NCI-H2227 (cell line): ENCODE results near the gene BICRAL.
"Not testable (repeated sequence)": the region's sequence is repeated elsewhere in the genome, so short reads cannot be mapped to it uniquely, and the experiment has no call there.

Experiments
- DNase-seq: peaks from one replicate; lab custom pipeline; 2025; ENCODE audit not compliant: unreplicated experiment; lab: John Stamatoyannopoulos, UW

Gene BICRAL

DNA sequence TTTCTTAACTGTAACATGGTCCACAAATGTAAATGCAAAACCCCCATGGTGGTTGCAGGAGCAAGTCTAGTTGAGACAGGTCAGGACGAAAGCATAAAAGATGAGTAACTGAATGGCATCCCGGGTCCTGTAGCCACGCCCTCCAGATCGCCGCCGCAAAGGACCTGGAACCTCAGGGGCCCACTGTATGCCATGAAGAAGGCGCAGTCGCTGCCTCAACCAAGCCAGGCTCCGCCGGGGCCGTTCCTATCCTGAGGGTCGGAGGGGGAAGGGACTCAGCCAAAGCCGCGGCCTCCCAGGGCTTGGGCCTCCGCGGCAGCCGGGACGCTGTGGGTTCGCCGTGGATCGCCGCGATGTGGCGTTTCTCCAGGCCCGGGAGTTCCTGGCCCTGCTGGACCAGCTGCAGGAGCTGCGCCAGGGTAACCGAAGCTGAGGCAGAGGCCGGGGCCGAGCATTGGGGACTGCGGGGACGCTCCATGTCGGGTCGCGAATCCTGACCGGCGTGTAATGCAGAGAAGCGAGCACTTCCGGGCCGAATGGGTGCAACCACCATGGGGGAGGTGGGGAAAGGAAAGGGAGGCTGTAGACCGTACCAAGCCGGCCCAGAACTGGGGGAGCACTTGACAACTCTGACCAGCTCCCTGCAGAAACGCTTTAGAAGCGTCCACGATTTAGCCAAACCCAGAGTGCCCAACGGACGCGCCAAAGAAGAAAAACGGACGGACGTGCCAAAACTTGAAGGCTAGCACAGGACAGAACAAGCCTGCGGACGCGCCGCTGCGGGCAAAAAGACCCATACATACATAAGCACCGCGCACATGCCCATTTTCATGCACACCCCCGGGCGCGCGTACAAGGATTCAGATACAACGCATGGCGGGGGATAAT lies 108.7 kb downstream of the BICRAL start:
- DNase-seq: peak; percentile 93

- no peak for DNase-seq
Observed at GRCh38 chr6:42891199-42891722, 109.4 kb downstream of the BICRAL start.

DNA sequence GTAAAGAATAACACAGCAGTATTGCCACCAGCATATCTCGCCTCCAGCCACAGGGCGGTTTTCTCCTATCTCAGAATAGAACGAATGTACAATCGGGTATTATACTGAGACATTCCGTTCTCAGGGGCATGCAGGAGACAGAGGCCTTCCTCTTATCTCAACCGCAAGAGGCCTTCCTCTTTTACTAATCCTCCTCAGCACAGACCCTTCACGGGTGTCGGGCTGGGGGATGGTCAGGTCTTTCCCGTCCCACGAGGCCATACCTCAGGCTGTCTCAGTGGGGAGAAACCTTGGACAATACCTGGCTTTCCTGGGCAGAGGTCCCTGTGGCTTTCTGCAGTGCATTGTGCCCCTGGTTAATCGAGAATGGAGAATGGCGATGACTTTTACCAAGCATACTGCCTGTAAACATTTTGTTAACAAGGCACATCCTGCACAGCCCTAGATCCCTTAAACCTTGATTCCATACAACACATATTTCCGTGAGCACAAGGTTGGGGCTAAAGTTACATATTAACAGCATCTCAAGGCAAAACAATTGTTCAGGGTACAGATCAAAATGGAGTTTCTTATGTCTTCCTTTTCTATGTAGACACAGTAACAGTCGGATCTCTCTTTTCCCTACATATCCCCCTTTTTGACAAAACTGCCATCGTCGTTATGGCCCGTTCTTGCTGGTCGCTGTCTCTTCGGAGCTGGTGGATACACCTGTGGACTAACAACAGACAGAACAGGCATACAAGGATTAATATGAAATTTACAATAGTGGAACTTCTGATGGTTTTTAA lies 112.4 kb downstream of the BICRAL start:
- DNase-seq: not testable (repeated sequence)

- DNase-seq: peak; percentile 85
Observed at GRCh38 chr6:42896178-42896719, 114.4 kb downstream of the BICRAL start.

GRCh38 chr6:42898891-42899361 lies 117.1 kb downstream of the BICRAL start:
- DNase-seq: peak; percentile 84

- DNase-seq: peak; percentile 8
Observed at GRCh38 chr6:42899871-42900270, 118.0 kb downstream of the BICRAL start.

DNA sequence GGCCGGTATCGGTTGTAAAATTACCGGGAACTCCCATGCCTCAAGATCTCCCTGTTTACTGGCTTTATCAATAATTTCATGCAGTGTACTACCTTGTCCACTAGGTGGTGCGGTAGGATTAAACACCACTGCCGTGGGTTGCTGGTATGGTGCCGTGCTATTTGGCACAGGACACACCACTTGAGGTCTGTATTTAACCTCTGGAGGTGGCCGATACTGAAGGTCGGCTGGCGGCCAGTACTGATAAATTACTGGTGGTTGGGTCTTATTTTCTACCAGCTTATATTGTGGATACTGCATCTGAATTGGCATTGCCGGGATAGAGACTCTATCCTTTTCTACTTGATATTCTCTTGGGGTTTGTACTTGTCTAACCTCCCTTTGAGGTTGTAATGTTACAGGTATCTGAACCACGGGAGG lies 119.7 kb downstream of the BICRAL start:
- peak; percentile 86 for DNase-seq

DNA sequence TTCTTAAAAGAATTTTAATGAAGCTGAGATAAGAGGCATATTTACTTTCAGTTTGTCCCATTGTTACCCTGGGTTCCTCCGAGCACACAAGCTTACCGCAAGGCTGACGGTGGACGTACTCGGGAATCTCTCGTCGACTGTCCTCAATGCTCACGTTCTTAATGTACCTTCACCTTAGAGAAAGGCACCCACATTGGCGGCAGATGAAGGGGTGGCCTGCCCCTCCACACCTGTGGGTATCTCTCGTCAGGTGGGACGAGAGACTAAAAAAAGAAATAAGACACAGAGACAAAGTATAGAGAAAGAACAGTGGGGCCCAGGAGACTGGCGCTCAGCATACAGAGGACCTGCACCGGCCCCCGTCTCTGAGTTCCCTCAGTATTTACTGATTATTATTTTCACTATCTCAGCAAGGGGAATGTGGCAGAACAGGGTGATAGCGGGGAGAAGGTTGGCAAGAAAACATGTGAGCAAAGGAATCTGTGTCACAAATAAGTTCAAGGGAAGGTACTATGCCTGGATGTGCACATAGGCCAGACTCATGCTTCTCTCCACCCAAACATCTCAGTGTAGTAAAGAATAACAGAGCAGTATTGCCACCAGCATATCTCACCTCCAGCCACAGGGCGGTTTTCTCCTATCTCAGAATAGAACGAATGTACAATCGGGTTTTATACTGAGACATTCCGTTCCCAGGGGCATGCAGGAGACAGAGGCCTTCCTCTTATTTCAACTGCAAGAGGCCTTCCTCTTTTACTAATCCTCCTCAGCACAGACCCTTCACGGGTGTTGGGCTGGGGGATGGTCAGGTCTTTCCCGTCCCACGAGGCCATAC lies 120.8 kb downstream of the BICRAL start:
- not testable (repeated sequence) for DNase-seq

GRCh38 chr6:42904467-42904866 lies 122.6 kb downstream of the BICRAL start:
- DNase-seq: no peak

DNA sequence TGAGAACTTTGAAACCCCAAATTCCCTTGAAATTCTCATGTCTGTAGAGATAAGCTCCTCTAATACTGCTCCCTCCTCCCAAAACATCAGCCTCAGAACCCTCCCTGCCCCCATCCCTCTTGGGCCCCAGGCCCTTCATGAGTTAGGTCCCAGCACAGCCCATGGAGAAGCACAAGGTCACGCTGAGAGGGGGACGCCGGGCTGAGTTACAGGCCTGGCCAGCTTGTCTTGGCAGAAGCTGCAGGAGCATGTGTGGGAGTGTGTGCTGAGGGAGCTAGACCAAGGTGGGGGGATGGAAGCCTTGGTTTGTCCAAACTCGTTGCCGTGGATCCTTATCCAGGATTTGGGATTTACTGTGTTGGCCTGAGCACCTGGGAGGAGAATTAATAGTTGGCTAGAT lies 125.5 kb downstream of the BICRAL start:
- no peak for DNase-seq

- no peak for DNase-seq
Observed at GRCh38 chr6:42909835-42910234, 128.0 kb downstream of the BICRAL start.

- peak; percentile 21 for DNase-seq
Observed at GRCh38 chr6:42911171-42912021, 129.5 kb downstream of the BICRAL start.

GRCh38 chr6:42914546-42914945 lies 132.7 kb downstream of the BICRAL start:
- no peak for DNase-seq

GRCh38 chr6:42915732-42916131 lies 133.9 kb downstream of the BICRAL start, which contains the start of gene PTCRA:
TSS of gene PTCRA (plus strand) at chr6:42916053. CDS start at chr6:42916070, 17 bp downstream.
- DNase-seq: no peak

DNA sequence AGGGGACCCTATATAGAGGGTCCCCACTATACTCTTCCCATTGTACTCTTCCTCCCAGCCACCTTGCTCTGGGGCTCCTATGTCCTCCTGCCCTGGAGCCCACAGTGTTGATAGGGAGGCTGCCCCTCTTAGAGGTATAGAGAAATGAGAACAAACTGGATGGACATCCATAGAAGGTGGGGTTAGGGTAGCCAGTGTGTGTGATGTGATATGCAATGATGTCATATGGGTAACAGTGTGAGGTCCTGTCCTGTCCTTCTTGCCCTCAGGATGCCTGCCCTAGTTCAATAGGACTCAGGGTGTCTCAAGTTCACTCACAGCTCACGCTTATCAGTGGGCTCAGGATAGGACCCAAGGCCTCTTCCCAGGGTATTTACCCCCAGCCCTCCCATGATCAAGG lies 134.4 kb downstream of the BICRAL start:
- DNase-seq: no peak
